HG02852 (cell line): ENCODE data around the gene ALKBH7.
"Not testable (repeated sequence)": the region's sequence is repeated elsewhere in the genome, so short reads cannot be mapped to it uniquely, and the experiment has no call there.

Experiments used
- ATAC-seq: cut with Tn5 transposase; IDR thresholded peaks from one replicate; pipeline ENCODE4 v1.9.1; 2021; ENCODE audit warnings: mild to moderate bottlenecking, moderate library complexity; ENCODE audit not compliant: unreplicated experiment

The ALKBH7 gene

DNA sequence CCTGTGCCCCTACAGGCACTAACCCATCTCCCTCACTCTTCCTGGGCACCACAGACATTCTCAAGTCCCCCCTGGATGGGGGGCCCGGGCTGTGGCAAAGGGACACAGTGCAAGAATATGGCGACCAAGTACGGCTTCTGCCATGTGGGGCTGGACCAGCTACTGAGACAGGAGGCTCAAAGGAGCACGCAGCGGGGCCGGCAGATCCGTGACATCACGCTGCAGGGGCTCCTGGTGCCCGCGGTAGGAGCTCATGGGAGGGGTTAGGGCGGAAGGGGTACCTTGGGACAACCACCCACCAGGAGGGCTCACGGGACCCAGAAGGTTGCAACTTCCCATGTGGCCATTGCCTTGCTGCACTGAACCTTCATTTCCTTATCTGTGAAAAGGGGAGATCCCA lies 23.7 kb downstream of the ALKBH7 start:
- no peak for ATAC-seq

DNA sequence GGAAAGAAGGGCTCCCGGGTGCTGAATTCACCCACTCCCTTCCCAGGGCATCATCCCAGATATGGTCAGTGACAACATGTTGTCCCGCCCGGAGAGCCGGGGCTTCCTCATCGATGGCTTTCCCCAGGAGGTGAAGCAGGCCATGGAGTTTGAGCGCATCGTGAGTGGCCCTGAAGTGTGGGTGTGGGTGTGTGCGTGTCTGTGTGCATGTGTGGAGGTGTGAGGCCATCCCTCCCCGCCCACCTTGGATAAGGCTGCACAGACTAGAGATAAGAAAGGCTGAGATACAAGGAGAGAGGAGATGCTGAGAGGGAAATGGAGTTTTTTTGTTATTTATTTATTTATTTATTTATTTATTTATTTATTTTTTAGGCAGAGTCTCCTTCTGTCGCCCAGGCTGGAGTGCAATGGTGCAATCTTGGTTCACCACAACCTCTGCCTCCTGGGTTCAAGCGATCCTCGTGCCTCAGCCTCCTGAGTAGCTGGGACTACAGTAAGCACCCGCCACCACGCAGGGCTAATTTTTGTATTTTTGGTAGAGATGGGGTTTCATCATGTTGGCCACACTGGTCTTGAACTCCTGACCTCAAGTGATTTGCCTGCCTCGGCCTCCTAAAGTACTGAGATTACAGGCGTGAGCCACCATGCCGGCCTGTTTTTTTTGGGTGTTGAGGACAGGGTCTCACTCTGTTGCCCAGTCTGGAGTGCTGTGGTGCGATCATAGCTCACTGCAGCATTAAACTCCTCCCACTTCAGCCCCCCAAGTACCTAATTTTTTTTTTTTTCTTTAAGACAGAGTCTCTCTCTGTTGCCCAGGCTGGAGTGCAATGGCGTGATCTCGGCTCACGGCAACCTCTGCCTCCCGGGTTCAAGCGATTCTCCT lies 27.7 kb downstream of the ALKBH7 start:
- not testable (repeated sequence) for ATAC-seq

DNA sequence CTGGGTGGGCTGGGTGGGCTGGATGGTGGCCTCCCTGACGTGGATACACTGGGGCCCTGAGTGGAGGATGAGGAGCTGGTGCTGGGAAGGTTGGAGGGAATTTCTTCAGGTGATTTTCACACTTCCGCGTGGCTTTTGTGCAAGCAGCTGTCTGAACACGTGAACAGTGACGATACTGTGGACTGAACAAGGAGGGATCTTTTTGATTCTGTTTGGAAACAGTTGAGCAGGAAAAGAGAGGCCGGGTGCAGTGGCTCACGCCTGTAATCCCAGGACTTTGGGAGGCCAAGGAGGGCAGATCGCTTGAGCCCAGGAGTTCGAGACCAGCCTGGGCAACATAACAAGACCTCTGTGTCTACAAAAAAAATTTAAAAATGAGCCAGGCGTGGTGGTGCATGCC lies 29.5 kb downstream of the ALKBH7 start:
- no peak for ATAC-seq

DNA sequence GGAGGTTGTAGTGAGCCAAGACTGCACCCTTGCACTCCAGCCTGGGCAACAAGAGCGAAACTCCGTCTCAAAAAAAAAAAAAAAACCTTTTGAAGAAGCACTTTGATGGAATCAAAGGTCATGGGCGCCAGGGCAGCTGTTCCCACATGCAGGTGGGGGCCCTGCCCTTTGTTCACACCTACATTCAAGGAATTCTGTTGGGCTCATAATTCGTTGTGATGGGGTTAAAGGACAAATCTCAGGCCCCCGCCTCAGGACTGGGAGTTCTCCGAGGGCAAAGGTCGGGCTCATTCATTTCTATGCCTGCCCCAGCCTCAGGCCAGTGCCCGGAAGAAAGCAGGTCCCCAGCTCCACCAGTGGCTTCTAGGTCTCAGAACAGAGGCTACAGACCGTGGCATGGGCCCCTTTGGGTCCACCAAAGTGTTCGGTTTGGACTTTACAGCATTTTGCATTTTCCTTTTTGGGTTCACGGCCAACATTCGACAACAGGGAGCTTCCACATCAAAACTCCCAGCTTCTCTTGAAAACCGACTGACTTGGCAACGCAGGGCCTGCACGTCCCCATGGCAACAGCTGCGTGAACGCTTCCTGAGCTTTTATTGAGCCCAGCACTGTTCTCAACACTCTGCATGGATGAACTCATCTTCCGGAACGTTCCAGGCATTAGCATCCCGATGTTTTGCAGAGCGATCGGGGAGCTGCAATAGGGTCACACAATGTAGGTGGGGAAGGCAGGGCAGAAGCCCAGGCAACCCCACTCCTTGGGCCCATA lies 30.4 kb downstream of the ALKBH7 start:
- ATAC-seq: no peak

DNA sequence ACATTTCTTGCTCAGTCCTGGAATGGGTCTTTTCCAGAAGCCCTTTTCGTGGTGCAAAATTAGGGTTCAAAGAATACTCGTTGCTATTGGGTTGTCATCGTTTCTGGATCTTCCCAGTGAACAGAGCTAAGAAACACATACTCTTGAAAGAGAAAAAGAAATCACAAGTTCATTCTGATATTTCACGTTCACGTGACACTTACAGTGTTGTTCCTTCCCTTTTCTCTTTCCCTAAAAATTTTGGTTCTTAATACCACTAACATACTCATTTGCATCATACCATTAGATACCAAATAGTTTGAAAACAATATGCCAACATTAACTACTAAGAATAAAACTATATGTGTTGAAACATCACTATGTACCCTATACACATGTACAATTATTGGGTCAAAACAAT lies 33.8 kb downstream of the ALKBH7 start:
- no peak for ATAC-seq

GRCh38 chr19:6409346-6409745 lies 36.8 kb downstream of the ALKBH7 start:
- ATAC-seq: no peak

GRCh38 chr19:6412061-6412446 lies 39.5 kb downstream of the ALKBH7 start:
- no peak for ATAC-seq

DNA sequence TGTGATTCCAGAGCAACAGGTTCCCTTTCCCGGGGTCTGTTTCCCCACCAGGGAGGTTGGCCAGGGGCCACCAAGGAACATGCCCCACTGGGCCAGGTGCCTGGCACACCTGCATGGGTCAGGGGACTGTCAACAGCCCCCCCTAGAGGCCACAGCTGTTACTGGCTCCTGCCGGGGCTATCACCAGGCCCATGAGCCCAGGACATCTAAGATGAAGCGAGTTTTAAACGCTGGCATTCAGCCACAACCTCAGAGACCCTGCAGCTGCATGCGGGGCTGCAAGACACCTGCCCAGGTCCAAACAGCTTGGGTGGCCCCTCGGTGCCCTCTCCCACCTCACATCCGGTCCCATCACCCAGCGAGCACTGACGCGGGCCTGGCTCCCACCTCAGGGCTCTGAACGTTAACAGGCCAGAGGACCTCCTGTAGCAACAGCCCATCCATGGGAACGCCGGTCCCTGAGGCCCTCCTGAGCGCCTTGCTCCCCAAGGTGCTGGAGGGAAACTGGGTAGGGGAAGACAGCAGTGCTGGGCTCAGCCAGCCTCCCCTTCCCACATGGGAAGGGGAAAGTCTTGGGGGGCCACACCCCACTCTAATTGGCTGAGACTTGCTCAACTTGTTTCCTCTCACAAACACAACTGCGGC lies 40.0 kb downstream of the ALKBH7 start:
- no peak for ATAC-seq

GRCh38 chr19:6413291-6413690 lies 40.7 kb downstream of the ALKBH7 start:
- no peak for ATAC-seq

- ATAC-seq: no peak
Observed at GRCh38 chr19:6413721-6414643, 41.4 kb downstream of the ALKBH7 start.

- no peak for ATAC-seq
Observed at GRCh38 chr19:6414793-6415590, 42.4 kb downstream of the ALKBH7 start.

DNA sequence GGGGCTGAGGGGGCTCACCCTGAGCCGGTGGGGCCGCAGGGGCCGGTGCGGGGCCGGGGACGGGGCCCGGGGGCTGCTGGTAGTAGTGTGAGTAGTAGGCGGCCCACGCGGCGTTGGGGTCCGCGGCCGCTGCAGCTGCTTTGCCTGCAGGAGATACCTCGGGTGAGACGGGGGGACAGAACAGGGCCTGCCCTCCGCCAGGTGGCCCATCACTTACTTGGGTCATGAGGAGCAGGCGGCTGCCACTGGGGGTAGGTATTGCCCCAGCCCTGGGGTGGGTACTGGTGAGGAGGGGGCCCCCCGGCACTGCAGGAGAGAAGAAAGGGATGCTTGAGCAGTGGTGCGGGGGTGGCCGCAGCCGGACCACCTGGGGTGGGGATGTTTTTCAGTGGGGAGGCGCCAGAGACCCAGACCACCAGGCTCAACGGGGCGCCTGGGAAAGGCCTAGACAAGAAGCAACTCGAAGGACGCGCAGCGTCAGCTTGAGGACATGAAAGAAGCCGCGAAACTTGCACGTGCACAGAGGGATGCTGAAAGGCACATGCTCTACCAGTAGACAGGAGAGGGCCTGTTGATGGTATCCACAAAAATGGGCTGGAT lies 43.1 kb downstream of the ALKBH7 start:
- no peak for ATAC-seq

GRCh38 chr19:6416658-6417405 lies 44.2 kb downstream of the ALKBH7 start:
- no peak for ATAC-seq

GRCh38 chr19:6417713-6418561 lies 45.3 kb downstream of the ALKBH7 start:
- no peak for ATAC-seq

DNA sequence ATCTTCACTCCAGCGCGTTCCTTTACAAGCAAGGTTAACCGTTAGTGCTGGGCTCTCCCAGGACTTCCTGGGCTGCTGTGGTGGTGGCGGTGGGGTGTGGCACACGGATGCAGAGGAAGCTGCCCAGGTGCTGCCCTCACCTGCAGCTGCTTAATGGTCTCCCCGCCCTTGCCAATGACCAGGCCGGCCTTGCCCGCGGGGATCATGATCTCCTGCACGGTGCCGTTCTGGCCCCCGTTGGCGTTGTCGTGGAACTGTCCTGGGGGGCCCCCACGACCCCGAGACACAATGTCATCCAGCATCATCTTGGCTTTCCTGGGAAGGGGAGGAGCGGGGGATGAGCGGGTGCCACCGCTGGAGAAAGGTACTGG lies 46.0 kb downstream of the ALKBH7 start:
- ATAC-seq: no peak

GRCh38 chr19:6421075-6422014 lies 48.8 kb downstream of the ALKBH7 start:
- no peak for ATAC-seq
